GM20431 (cell line): ENCODE measurements around the gene CCDC172.

ENCODE experiments used
- in situ Hi-C: fragments of 300-500 bp; cut with MseI, MboI; formaldehyde crosslinking; loops from one replicate; pipeline ENCODE4 v1.15.0; 2020; ENCODE audit warnings: low sequenced_read_pairs; ENCODE audit not compliant: unreplicated experiment

Gene CCDC172, protein sequence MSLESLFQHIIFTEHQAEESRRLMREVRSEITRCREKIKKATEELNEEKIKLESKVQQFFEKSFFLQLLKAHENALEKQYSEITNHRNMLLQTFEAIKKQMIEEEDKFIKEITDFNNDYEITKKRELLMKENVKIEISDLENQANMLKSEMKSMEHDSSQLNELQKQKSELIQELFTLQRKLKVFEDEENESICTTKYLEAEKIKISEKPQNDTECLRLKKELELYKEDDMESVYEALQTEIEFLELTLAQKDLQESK

DNA sequence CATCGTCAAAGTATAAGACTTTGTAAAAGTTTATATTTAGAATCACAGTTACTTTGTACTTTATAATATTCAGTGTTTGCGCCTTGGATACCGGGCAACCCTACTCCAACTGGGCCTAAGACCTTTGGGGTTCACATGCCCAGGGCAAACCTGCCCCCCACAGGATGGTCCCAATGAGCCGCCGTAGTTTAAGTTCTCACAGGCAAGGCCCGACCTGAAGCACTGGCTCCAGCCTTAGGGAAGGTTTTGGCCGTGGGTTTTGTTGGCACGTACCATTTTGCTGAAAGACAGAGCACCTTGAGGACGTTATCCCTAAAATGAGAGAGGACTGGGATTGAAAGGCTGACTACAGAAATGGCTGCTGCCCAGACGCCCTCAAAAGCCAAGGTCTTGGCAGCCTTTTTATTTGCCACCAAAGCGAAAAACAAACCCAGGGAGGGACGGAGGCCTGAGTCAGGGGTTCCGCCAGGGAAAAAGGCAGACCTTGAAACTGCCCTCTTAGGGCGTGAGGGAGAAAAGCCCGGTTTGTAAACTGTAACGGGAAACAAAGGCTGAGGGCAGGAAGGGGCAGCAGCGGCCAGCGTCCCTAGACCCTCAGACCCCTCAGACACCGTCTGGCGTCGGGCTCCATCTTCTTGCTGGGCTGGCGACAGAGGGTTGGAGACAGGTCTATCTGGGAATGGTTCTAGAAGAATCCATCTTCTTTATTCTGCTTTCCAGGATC lies at the start of gene CCDC172:
Gene CCDC172 (plus strand): TSS at position 222 of the 724 bp plus-strand sequence. CDS start 564 bp downstream, outside the sequence.
- in situ Hi-C loops = no loop called here

DNA sequence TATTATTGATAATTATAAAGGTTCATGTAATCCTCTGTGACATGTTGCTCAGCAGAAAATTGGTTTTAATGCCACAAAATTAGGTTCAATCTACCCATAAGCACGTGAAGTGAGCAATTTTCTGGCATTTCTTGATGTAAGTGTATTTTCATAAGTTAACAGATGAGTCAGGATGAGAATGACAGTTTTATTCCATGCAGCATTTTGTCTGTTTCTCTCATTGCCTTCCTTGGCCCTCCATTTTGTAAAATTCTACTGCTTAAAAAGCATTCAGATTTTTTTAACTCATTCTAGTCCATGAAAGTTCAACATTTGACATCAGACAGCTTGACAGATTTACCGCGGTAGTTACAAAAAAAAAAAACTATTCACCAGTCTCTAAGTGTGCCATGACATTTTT lies 47.3 kb upstream of the CCDC172 start:
- in situ Hi-C loops = no loop called here

DNA sequence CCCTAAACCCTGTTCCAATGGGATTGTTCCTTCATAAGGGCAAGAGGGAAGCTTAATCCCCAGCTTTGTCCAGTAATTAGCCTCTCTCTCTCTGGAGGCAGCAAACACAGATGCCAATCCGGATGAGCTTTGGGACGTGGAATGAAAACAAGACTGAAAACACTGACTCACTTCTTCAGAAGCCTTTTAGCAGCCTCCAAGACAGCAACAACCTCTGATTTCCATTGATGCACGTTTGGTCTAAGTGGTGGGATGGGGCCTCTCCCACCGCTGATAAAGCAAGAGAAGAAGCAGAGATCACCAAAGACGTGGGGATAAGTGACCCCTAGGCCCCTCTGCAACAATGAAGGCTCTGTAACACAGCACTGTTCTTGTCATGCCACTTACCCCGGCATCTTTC lies 45.4 kb upstream of the CCDC172 start:
- in situ Hi-C loops = no loop called here

- in situ Hi-C loops = no loop called here
These were observed 42.5 kb upstream of the CCDC172 start for GRCh38 chr10:116281775-116282174.

DNA sequence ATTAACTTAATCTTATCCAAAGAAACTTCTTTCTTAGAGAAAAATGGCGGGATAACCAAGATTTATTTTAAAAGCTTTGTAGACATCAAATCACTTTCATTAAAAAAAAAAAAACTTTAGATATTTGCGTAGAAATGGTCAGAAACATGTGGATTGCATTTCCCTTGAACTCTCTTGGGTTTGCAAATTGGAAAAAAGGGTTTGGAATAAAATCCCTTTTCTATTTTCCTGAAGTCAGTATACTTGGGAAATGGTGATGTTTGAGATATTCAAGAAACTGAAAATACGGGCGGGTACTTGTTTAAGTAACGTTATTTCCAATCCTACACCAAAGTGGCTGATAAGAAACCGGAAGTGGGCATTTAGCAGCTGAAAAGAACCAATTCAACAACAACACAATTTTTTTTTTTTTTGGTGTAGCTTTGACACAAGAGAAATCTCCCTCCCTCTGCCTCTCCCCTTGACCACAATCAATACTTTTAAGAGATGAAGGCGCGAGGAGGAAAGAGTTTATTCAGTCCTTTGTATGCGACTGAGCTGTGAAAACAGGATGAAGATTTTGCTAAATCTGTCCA lies 37.5 kb upstream of the CCDC172 start:
- in situ Hi-C loops = no loop called here

- in situ Hi-C loops = no loop called here
These were observed 36.2 kb upstream of the CCDC172 start for GRCh38 chr10:116287906-116288501.

DNA sequence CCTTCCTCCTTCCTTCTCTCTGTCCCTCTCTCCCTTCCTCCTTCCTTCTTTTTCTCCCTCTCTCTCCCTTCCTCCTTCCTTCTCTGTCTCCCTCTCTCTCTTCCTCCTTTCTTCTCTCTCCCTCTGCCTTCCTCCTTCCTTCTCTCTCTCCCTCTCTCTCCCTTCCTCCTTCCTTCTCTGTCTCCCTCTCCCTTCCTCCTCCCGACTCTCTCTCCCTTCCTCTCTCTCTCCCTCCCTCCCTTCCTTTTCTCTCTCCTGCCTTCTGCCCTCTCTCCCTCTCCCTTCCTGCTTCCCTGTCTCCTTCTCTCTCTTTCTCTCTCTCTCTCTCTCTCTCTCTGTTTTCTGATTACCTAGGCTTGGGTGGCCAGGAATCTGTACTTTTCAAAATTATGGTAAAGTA lies 34.6 kb upstream of the CCDC172 start:
- in situ Hi-C loops = no loop called here

- in situ Hi-C loops = no loop called here
These were observed 31.8 kb upstream of the CCDC172 start for GRCh38 chr10:116292493-116292892.

GRCh38 chr10:116296291-116296721 lies 27.9 kb upstream of the CCDC172 start:
- in situ Hi-C loops = no loop called here

DNA sequence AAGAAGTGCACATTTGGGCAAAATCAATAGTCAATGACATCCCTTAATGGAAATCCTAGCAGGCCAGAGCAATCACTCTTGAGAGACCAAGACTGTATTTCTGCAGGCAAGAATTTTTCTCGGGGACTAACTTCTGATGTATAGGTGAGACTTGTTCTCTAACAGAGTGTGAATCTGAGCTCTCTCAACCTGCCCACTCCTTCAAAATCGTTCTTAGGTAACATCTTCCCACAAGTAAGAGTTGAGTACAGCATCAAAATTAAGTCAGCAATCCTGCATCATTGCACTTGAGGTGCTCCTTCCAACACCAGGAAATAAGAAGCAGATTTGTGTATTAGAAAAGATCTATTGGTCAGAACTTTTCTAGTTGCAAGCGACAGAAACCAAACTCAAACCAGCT lies 25.7 kb upstream of the CCDC172 start:
- in situ Hi-C loops = no loop called here

GRCh38 chr10:116300542-116300941 lies 23.7 kb upstream of the CCDC172 start:
- in situ Hi-C loops = no loop called here

GRCh38 chr10:116304923-116305322 lies 19.3 kb upstream of the CCDC172 start:
- in situ Hi-C loops = no loop called here

GRCh38 chr10:116306847-116307246 lies 17.4 kb upstream of the CCDC172 start:
- in situ Hi-C loops = no loop called here

DNA sequence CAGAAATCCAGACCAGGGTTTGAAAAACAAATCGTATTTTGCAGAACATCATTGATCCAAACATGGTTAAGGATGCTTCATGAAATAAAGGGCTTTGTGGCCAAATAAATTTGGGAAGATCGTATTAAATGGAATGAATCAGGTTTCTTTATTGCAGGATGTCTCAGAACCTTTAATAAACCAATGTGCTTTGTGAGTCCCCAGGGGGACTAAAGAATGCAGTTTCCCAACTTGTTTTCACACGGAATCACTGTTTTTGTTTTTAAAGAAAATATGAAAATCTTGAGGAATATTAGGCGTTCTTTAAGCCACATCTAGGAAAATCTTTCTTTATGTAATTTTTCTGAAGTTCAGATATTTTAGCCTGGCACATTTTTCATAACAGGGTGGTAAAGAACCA lies 16.8 kb upstream of the CCDC172 start:
- in situ Hi-C loops = no loop called here

GRCh38 chr10:116311016-116311415 lies 13.2 kb upstream of the CCDC172 start:
- in situ Hi-C loops = no loop called here

DNA sequence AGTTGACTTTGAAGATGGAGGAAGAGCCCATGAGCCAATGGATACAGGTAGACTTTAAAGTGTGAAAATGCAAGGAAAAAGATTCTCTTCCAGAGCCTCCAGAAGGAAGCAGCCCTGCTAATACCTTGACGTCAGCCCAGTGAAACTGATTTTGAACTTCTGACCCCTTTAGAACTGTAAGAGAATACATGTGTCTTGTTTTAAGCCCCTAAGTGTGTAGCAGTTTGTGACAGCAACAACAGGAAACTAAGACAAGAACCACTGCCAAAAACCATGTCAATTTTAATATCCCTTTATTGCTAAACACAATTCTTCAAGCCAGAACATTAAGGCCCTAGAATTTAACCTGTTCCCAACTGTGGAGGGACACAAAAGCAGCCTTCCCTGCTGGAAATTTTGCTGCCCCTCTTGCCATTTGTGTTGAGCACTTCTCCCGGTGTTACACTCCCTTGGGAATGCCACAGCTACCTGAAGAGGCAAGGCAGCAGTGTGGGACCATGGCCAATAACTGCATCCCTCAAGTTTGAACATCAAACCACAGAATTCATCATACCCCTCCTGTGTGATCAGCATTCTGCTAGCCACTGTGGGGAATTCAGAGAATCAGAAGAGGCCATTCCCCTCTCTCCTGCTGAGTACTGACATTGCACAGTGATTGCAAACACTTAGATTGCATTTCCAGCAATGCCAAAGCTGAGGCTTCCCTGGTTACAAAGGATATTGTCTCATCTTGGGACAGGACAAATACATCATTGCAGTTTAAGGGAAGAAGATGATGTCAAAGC lies 12.3 kb upstream of the CCDC172 start:
- in situ Hi-C loops = no loop called here

DNA sequence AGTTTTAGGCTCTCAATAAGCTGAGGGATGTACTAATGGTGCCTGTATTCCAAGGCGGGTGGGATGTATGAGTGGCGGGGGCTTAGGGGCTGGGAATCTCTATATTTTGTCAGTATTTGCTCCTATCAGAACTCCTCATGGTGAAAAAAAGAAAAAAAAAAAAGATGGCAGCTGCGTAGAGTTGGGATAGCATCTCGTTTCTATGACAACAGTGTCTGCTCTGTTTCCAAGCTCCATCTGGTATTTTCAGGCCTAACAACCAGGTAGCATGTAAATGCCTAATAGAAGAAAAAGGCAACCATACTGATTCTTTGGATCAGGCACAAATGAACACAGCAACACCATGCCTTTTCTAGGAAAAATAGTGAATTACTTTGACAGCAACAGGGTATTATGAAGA lies 11.7 kb upstream of the CCDC172 start:
- in situ Hi-C loops = no loop called here

DNA sequence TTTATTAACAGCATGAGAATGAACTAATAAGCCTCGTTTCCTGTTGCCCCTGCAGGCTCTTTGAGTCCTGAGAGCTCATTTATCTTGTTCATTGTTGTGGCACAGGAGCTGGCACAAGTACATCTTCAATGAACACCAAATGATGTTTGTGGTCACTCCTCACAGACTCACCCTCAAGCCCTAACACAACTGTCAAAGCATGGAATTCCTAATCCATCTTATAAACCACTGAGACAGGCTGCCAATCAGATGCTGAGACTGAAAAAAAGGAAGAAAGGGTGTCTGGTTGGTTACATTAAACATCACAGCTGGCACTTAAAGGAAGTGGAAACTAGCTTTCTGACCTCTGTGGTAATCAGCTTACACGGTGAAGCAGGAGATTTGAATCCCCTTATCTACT lies 7.7 kb upstream of the CCDC172 start:
- in situ Hi-C loops = no loop called here

DNA sequence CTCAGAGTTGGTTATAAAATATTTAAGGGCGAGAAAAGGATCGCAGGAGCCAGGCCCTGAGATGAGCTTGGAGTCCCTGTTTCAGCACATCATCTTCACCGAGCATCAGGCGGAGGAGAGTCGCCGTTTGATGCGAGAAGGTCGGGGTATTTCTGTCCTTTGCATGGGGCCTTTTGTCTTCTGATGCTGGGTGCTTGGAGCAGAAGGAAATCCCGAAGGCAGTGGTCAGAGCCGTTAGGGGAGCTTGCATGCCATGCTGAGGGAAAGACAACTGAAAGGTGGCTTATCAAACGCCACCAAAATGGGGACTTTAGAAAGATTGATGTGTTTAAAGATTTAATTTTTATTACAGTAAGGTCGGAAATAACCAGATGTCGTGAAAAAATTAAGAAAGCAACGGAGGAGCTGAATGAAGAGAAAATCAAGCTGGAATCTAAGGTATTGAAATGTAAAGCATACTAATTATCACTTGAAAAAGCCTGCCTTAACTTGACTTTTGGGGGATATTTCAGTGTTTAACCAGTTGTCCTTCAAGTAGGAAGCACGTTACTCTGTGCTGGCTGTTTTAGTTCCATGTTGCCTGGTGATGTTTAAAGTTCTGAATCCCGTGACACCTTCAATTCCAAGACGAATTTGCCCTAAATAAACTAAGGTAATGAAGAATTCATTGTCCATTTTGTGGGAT lies 845 bp downstream of the CCDC172 start:
- in situ Hi-C loops = no loop called here

DNA sequence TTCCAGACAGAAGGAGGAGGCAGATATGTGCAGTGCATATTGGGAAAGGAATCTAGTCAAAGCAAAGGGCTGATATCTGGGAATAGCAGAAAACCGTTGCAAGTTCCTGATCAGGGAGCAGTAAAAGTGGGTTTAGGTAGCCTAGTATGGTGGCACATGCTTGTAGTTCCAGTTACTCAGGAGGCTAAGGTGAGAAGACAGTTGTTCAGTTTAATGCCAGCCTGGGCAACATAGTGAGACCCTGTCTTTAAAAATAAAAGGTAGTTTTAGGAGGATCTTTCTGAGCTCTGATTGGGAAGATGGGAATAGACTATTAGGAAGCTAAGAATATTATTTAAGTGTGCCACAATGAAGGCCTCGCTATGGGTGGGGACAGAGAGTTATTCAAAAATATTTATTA lies 1.7 kb downstream of the CCDC172 start:
- in situ Hi-C loops = no loop called here
